HEK293 (cell line): ENCODE measurements around the gene DNAJB8.

Experiments
- SETDB1 ChIP-seq: IDR thresholded peaks from one replicate; pipeline ENCODE4 v1.6.1; 2017; ENCODE audit warnings: mild to moderate bottlenecking, low read length, moderate library complexity, mixed read lengths; ENCODE audit not compliant: insufficient read length
- ZNF274 ChIP-seq, 2 experiments: fragments of 200-500 bp in 1 of 2; fragments of 450-650 bp in 1 of 2; sonication (Bioruptor generic) in 1 of 2; formaldehyde crosslinking in 1 of 2; IDR thresholded peaks; 2 replicates each; pipeline versions ENCODE4 v1.5.1 to v1.6.1; 2014 to 2016; ENCODE audit warnings: borderline replicate concordance in 1 of 2, inconsistent platforms in 1 of 2, low read length in 1 of 2, missing biosample characterization in 1 of 2, missing genetic modification characterization in 1 of 2
- ZNF837 ChIP-seq: fragments of 450-650 bp; formaldehyde crosslinking; IDR thresholded peaks from 2 replicates; pipeline ENCODE4 v1.5.1; 2016; ENCODE audit warnings: missing biosample characterization, missing genetic modification characterization

- TF ChIP-seq ZNF274 (IDR thresholded peaks at IDR 0.05; ENCODE audit: low read length) (no peak), ZNF274 (tag by site-specific recombination; IDR thresholded peaks at IDR 0.05; ENCODE audit: borderline replicate concordance) (no peak), ZNF837 (no peak), SETDB1 (no peak)
Measured at GRCh38 chr3:128430731-128431130, 36.0 kb downstream of the DNAJB8 start.
